ACHN (cell line): ENCODE measurements around the gene TEX264.

ENCODE experiments used
- DNase-seq: peaks from one replicate; pipeline ENCODE4 v3.0.0-alpha.2; 2015
- in situ Hi-C: cut with HindIII; loops from 2 replicates; pipeline ENCODE4 v1.10.0; 2017; ENCODE audit warnings: low sequenced_read_pairs, low pct_ligation_motif_present, low pct_unique_long_range_greater_than_20kb

Gene TEX264

DNA sequence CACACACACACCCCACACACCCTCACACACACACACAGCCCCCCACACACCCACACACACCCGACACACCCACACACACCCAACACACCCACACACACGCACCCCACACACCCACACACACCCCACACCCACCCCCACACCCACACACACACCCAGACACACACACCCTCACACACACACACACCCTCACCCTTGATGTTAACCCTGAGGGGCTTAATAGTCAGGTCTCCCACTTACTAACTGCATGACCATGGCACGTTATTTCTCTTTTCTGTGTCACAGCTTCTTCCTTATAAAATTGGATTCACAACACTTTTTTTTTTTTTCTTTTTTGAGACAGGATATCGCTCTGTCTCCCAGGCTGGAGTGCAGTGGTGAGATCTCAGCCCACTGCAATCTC lies 38.6 kb downstream of the TEX264 start:
- DNase-seq = no peak
- in situ Hi-C loops = no loop called here

DNA sequence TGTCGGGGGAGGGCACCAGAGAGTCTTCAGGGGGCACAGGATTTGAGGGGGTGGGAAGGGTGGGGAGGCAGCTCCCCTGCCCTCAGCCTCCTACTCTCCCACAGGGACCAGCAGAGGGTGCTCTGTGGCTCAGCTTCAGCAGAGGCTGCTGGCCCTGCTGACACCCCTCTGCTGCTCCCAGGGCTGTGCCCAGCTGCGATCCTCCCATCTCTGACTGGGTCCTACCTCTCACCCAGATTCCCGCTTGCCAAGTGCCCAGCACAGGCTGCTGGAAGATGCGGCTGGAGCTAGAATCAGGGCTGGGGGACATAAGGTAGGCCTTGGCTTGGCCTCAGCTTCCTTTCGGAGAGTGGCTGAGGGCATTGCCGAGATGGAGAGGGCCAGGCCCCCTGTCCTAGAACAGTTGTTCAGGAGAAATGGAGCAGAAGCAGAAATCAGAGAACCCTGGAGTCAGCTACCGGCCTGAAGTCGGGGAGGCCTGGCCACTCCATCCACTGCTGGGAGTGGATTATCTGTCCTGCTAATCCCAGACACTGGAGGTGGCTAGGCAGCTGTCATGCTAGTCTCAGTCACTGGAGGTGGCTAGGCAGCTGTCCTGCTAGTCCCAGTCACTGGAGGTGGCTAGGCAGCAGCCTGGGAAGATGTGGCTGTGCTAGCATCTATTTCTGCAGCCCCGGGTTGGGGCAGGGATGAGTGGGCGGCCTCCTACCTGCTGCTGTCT lies 39.7 kb downstream of the TEX264 start:
- DNase-seq = peak; percentile 8
- in situ Hi-C loops = no loop called here

DNA sequence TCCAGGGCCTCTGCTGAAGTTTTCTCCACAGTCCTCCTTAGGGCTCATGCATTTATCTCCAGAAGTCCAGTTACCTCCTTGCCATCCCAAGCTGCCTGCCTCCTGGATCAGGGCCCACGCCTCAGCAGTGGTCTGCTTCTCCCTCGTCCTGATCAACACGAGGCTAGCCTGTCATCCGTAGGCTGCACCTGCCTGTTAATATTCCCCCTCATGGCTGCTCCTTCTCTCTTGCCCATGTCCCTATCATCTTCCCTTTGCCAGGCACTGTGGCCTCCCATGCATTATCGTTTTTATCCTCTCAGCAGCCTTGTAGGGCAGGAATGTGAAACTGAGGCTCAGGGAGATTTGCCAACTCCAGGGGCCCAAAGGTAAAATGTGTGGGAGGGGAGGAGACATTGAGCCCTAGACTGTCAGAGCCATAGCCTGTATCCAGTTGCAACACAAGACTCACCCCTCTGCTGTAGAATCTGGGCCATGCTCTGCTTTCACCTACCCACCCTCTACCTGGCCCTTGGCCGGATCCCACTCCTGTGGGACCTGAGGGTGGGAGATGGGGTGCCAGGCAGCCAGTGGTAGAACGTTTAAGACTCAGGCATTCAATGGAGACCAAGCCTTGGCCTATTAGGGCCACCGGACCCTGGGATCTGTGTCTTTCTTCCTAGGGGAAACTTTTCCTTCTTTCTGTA lies 40.4 kb downstream of the TEX264 start:
- no peak for DNase-seq
- in situ Hi-C loops = no loop called here

DNA sequence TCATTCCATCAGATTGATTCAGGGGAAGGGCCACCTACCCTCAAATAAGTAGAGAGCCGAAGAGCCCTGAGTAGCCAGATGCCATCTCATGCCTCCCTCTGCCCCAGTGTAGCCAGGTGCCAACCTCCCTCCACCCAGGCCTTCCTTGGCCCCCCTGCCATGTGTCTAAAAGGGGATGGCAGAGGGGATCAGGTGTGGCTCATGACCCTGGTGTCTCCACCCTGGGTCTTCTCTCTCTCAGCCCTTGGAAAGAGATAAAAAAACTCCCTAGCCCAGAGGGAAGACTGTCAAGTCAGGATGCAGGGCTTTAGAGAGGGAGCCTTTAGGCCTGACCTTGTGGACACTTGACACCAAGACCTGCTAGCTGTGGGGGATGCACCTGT lies 41.0 kb downstream of the TEX264 start:
- no peak for DNase-seq
- in situ Hi-C loops = no loop called here

DNA sequence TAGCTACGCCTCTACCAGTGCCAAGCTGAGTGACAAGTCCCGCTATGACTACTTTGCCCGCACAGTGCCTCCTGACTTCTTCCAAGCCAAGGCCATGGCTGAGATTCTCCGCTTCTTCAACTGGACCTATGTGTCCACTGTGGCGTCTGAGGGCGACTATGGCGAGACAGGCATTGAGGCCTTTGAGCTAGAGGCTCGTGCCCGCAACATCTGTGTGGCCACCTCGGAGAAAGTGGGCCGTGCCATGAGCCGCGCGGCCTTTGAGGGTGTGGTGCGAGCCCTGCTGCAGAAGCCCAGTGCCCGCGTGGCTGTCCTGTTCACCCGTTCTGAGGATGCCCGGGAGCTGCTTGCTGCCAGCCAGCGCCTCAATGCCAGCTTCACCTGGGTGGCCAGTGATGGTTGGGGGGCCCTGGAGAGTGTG lies 41.5 kb downstream of the TEX264 start:
- in situ Hi-C loops = no loop called here

DNA sequence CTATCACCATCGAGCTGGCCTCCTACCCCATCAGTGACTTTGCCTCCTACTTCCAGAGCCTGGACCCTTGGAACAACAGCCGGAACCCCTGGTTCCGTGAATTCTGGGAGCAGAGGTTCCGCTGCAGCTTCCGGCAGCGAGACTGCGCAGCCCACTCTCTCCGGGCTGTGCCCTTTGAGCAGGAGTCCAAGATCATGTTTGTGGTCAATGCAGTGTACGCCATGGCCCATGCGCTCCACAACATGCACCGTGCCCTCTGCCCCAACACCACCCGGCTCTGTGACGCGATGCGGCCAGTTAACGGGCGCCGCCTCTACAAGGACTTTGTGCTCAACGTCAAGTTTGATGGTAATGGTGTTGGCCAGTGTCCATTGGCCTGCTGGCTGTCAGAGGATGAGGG lies 41.9 kb downstream of the TEX264 start:
- no peak for DNase-seq
- in situ Hi-C loops = no loop called here

More for the DNA sequence above, 41.5 kb downstream of the TEX264 start:
- DNase-seq = no peak

DNA sequence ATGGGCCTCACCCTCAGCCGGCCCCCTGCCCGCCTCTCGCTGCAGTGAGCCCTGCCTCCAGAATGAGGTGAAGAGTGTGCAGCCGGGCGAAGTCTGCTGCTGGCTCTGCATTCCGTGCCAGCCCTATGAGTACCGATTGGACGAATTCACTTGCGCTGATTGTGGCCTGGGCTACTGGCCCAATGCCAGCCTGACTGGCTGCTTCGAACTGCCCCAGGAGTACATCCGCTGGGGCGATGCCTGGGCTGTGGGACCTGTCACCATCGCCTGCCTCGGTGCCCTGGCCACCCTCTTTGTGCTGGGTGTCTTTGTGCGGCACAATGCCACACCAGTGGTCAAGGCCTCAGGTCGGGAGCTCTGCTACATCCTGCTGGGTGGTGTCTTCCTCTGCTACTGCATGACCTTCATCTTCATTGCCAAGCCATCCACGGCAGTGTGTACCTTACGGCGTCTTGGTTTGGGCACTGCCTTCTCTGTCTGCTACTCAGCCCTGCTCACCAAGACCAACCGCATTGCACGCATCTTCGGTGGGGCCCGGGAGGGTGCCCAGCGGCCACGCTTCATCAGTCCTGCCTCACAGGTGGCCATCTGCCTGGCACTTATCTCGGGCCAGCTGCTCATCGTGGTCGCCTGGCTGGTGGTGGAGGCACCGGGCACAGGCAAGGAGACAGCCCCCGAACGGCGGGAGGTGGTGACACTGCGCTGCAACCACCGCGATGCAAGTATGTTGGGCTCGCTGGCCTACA lies 44.4 kb downstream of the TEX264 start:
- in situ Hi-C loops = no loop called here
- DNase-seq = no peak

DNA sequence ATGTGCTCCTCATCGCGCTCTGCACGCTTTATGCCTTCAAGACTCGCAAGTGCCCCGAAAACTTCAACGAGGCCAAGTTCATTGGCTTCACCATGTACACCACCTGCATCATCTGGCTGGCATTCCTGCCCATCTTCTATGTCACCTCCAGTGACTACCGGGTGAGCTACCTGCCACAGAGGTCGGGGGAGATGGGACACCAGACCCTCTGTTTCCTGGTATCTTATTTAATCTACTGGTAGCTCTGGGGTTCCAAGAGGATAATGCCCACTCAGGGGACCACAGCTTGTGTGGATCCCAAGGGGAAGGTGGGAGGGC lies 44.9 kb downstream of the TEX264 start:
- DNase-seq = no peak
- in situ Hi-C loops = no loop called here

DNA sequence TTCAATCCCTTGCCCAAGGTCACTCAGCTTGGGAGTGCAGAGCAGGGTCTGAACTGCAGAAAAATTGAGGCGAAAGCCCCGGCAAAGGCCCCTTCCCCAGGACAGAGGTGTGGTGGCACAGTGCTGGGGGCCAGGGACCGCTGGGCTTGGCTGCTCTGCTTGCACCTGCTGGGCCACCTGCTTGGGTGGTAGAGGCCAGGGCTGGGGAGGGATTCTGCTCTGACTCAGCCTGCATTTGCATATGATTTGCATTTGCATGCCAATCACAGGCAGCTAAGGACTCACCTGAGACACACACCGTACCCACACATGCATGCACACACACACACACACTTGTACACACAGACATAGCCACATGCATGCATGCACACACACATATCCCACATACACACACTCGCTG lies 45.8 kb downstream of the TEX264 start:
- in situ Hi-C loops = no loop called here
- no peak for DNase-seq

DNA sequence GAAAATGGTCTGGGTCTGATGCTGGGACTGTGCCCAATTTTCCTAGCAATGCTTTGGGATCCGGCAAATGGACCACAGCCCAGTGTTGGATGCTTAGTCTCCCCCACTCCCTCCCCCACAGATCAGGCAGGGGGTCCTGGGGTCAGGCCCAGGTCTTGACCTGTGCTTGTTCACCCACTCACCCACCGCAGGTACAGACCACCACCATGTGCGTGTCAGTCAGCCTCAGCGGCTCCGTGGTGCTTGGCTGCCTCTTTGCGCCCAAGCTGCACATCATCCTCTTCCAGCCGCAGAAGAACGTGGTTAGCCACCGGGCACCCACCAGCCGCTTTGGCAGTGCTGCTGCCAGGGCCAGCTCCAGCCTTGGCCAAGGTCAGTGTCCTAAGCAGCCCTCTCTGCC lies 46.4 kb downstream of the TEX264 start:
- in situ Hi-C loops = no loop called here

DNA sequence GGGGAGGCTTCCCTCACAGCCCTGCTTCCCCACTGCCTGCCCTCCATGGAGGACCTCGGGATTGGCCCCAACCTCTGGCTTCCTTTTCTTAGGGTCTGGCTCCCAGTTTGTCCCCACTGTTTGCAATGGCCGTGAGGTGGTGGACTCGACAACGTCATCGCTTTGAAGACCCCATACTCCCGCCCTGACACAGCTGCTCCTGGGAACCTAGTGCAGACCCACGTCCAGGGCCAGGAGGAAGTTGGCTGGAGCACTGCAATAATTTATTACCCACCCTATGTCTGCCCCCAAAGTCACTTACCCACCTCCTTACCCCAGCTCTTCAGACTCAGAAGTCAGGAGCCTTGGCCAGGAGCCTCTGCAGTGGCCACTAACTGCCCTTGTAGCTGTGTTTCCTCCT lies 46.9 kb downstream of the TEX264 start:
- DNase-seq = no peak
- in situ Hi-C loops = no loop called here

More for the DNA sequence above, 46.4 kb downstream of the TEX264 start:
- no peak for DNase-seq

DNA sequence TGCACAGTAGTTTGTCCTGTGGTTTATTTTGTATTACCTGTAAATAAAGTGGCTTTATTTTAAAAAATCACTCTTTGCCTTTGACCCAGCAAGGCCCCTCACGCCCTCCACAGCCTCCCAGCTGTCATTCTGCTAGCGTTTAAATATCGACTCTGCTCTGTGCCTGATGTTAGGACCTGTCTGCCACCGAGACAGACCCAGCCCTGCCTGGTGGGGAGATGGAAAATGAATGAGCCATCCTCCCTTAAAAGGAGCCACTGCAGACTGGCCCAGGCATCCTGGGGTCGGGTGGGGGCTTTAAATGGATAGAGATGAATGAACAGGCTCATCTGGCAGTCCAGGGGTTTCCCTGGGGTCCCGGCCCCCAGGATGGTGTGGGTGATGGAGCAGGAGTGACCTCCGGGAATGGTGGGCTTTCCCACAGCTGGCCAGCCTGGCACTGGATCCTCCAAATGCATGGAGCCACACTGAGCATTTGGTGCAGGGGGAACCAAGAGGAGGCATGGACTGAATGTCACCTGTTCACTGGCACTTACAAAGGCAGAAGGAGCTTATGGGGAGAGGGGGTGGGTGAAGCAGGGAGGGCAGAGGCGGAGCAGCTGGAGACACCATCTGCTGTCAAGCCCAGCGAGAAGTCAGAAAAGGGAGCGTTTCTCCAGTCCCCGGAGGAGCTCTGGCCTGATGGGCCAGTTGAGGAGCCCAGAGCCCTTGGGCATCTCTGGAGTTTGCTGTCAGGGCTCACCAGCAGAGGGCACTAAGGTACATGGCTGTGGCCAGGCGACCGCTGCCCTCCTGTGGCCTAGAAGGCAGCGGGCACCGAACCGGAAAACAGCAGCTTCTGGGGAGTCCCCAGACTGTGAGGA lies 47.7 kb downstream of the TEX264 start:
- DNase-seq = peak; percentile 72
- in situ Hi-C loops = no loop called here

DNA sequence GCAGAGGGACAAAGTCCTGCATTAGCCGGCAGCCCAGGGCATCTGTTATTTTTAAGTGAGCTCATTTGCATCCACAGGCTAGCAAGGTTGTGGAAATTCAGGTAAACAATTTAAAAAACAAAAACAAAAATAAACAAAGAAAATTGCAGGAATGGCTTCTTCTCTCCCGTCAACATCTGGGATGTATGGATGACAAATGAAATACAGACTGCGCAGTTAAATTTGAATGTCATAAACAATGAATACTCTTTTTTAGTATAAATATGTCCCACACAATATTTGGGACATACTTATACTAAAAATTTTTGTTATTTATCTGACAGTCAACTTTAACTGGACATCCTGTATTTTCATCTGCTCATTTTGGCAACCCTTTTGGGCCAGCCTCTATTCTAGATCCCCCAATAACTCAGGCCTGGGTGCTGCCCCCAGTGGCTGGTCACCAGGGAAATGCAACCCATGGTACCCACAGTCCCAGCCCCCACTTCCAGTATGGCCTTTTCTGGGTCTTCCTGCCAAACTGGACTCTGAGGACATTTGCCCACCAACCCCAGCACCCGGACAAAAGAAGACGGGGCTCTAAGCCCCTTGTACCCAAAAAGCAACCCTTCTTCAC lies 48.5 kb downstream of the TEX264 start:
- in situ Hi-C loops = no loop called here
- DNase-seq = no peak

DNA sequence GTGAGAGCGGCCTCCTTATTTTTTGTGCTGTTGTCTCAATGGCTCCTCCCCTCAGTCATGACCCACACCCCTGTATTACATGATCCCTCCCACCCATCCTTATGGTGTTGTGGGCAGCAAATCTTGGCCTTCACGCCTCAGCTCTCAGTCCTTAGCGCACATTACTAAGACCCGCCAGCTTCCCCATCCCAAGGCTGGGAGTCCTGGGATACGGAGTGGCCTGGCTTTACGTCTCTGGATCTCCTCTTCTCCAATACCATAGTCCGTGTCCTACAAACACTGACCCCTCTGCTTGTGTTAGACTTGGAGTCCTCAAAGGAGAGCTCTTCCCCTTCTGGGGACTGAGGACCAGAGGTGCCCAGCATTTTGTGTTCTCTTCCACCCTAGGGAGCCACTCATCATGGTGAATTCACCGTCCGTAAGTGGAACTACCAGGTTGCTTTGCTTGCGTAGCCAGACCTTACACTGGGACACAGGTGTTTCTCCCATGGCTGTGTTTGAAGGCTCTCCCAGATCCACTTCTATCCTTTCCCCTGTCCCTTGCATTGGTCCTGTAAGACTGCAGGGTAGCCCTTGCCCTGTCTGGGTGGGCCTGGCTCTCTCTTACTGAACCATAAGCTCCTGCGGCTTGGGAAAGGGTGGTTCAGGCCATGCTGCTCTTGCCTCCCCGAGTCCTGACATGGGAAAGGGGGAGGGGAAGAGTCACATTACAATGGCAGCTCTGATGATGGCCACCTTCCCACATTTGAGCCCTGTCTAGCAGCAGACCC lies 49.4 kb downstream of the TEX264 start:
- in situ Hi-C loops = no loop called here

DNA sequence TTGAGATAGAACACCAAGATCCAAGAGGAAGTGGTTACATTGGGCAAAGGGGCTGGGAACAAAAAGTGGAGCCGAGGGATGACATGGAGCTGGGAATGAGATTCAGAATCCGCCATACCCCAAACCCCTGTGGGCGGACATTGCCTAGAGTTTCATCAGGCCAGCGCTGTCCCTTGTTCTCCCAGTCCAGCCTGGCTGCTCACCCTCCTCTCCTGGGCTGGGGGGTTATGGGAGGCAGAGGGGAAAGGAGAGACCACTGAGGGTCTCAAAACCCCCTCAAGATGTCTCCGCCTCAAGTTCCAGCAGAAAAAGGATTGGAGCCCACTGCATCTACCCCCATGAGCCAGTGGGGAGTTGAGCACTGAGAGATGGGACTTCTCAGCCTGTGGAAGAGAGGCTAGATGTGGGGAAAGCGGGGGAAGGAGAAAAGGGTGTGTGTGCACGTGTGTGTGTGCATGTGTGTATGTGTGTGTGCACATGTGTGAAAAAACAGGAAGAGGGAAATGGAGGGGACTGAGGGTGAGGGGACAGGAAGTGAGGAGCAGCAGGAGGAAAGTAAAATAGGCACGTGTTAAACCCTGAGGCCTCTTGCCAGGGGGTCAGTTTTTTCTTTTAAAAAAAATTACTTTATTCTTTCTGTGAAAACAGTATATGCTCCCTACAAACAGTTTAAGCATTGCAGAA lies 50.2 kb downstream of the TEX264 start:
- in situ Hi-C loops = no loop called here

More for the DNA sequence above, 49.4 kb downstream of the TEX264 start:
- no peak for DNase-seq

DNA sequence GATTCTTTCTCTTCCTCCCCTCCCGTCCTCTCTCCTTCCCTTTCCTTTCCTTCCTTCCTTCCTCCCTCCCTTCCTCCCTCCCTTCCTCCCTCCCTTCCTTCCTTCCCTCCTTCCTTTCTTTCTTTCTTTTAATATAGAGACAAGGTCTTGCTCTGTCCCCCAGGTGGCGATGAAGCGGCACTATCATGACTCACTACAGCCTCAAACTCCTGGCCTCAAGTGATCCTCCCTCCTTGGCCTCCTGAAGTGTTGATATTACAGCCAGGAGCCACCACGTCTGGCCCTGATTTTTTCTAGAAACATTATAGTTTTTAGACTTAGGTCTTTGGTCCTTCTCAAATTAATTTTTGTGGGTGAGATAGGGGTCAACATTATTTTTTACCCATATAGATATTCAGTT lies 51.3 kb downstream of the TEX264 start:
- in situ Hi-C loops = no loop called here
- no peak for DNase-seq

More for the DNA sequence above, 50.2 kb downstream of the TEX264 start:
- DNase-seq = no peak

DNA sequence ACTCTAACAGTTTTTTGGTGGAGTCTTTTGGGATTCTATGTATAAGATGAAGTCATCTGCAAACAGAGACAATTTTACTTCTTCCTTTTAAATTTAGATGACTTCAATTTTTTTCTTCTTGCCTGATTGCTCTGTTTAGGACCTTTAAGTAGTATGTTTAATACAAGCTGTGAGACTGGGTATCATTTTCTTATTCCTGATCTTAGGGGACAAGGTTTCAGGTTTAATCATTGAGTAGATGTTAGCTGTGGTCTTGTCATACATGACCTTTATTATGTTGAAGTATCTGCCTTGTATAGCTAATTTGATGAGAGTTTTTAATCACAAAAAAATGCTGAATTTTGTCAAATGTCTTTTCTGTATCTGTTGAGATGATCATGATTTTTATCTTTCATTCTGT lies 56.4 kb downstream of the TEX264 start:
- DNase-seq = no peak
- in situ Hi-C loops = no loop called here
